GM19240 (cell line): ENCODE measurements around the gene MKNK1.

Experiments
- DNase-seq: peaks from one replicate; pipeline ENCODE4 v3.0.0; 2011; ENCODE audit warnings: low spot score; ENCODE audit not compliant: insufficient read length

Gene MKNK1

DNA sequence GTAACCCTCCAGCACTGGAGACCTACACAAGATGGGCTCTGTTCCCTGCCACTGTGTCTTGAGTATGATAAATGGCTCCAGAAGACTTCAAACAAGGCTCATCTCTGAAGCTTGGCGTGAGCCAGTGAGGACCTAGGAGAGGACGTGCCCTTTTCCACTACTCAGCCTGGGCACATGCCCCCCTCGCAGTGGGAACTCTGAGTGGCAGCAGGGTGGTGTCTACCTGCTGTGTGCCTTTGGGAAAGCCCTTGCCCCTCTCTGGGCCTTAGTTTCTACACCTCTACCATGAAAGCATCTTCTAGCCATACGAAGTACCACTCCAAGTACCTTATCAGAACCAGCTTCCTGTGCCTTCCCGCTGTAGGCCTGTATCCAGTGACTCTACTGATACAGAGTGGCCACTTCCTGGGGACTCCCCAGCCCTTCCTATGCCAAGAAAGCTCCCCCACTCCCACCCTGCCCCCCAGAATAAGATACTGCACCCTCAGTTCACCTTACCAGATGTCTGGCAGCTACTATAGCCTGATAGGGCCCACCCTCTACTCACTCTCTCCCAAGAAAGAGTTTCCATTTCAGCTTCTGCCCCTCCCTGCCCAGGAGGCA lies 15.7 kb upstream of the MKNK1 start:
- DNase-seq: no peak

GRCh38 chr1:46618754-46619415 lies 14.8 kb upstream of the MKNK1 start:
- no peak for DNase-seq

DNA sequence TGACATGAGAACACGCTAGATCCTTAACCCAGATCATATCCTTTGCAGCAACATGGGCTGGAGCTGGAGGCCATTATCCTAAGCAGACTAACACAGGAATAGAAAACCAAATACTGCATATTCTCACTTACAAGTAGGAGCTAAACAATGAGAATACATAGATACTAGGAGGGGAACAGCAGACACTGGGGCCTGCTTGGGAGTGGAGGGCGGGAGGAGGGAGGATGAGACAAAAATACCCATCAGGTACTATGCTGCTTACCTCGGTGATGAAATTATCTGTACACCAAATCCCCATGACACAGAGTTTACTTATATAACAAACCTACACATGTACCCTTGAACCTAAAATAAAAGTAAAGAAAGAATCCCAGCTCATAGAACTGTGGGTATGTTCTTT lies 13.8 kb upstream of the MKNK1 start:
- no peak for DNase-seq

GRCh38 chr1:46617108-46617800 lies 13.2 kb upstream of the MKNK1 start:
- DNase-seq: no peak

GRCh38 chr1:46616277-46617107 lies 12.4 kb upstream of the MKNK1 start, which contains the start of gene MOB3C:
Gene MOB3C, minus strand, starts transcription at chr1:46616811. Its CDS starts 3,490 bp downstream, at chr1:46613321.
- DNase-seq: peak; percentile 48

- no peak for DNase-seq
Observed at GRCh38 chr1:46615735-46616134, 11.7 kb upstream of the MKNK1 start.

GRCh38 chr1:46615088-46615487 lies 11.0 kb upstream of the MKNK1 start:
- no peak for DNase-seq

DNA sequence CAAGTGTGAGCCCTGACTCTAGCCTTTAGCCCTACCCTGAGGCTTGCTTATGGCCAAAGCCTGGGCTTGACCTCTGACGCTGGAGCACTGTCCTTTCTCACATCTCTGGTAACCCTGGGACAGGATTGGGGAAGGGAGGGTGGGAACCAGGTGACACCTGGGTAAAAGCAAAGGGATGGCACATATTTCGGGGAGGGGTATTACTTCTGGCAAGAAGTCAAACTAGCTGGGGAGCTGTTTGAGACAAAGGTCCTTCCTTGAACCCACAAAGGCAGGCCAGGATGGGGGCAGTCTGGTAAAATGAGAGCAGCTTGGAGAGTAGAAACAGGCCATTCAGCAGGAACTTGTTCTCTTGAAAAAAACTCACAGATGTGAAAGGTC lies 10.5 kb upstream of the MKNK1 start:
- no peak for DNase-seq

GRCh38 chr1:46613661-46614603 lies 9.9 kb upstream of the MKNK1 start:
- no peak for DNase-seq

DNA sequence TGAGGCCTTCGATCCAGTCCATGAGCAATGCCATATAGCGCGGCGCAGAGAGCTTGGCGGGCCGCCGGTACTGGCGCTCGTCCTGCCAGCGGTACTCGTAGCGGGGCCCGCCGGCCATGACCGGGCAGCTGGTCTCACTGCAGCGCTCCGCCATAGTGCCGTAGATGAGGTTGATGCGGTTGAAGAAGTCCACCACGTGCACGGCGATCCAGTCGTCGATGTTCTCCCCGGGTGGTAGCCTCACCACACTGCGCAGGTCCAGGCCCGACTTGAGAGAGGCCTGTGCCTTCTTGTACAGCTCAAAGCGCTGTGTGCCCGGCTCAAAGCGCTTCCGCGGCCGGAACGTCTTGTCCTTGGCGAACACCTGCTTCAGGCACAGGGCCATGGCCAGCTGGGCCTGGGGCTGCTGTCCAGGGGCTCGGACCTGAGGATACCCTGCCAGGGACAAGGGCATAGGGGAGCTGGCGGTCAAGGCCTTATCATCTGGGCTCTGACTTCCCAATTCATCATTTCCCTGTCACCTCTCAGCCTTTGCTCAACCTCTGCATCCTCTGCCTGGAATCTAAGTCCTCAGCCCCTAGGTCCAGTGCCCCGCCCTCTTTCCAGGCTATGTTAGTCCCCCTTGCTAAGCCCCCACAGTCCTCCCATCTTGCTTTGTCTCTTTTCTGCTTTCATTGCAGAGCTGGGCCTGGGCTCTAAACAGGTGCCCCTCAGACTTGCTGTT lies 9.0 kb upstream of the MKNK1 start:
- no peak for DNase-seq

DNA sequence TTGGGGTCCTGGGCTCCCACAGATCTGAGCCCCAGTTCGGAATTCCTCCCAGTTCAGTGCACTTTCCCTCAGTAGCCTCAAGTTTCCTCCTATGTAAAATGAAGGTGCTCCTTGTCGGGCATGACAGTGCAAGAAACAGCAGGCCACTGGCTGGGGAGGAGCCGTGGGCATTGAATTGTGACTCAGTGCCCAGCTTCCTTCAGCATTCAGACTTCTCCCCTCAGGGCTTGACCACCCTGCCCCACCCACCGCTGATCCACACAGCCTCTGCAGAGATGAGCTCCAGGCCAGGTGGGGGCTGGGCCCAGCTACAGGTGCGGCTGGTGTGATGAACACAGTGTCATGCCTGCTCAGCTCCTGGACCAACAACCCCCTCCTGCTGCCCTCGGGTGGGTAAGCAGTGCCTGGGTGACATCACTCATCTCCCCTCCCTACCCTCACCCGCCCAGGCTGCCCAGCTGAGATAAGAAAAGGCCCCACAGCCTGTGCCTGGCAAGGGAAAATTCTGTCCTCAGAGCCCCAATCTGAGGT lies 7.7 kb upstream of the MKNK1 start:
- no peak for DNase-seq

GRCh38 chr1:46607345-46608130 lies 3.5 kb upstream of the MKNK1 start:
- DNase-seq: no peak

- no peak for DNase-seq
Observed at GRCh38 chr1:46606255-46606965, 2.3 kb upstream of the MKNK1 start.

- DNase-seq: no peak
Observed at GRCh38 chr1:46605232-46605631, 1.2 kb upstream of the MKNK1 start.

- DNase-seq: no peak
Observed at GRCh38 chr1:46603481-46603857, 599 bp downstream of the MKNK1 start.

- no peak for DNase-seq
Observed at GRCh38 chr1:46601257-46602007, 2.6 kb downstream of the MKNK1 start.

GRCh38 chr1:46599059-46599970 lies 4.8 kb downstream of the MKNK1 start:
- DNase-seq: no peak
